OCI-LY3 (cell line): ENCODE results near the gene MORN4.

Source experiments
- EZH2phosphoT487 ChIP-seq: fragments of 200-600 bp; shearing (Covaris generic); IDR thresholded peaks from 2 replicates; pipeline ENCODE4 v1.6.1; 2018; ENCODE audit warnings: antibody characterized with exemption, mixed run types, low read depth
- TF ChIP-seq, protein P1 (sequence below): fragments of 200-600, 300-600 bp; sonication (generic); IDR thresholded peaks from 2 replicates; pipeline ENCODE4 v1.5.1; 2014; ENCODE audit warnings: antibody characterized with exemption, low read length, low read depth

DNA sequence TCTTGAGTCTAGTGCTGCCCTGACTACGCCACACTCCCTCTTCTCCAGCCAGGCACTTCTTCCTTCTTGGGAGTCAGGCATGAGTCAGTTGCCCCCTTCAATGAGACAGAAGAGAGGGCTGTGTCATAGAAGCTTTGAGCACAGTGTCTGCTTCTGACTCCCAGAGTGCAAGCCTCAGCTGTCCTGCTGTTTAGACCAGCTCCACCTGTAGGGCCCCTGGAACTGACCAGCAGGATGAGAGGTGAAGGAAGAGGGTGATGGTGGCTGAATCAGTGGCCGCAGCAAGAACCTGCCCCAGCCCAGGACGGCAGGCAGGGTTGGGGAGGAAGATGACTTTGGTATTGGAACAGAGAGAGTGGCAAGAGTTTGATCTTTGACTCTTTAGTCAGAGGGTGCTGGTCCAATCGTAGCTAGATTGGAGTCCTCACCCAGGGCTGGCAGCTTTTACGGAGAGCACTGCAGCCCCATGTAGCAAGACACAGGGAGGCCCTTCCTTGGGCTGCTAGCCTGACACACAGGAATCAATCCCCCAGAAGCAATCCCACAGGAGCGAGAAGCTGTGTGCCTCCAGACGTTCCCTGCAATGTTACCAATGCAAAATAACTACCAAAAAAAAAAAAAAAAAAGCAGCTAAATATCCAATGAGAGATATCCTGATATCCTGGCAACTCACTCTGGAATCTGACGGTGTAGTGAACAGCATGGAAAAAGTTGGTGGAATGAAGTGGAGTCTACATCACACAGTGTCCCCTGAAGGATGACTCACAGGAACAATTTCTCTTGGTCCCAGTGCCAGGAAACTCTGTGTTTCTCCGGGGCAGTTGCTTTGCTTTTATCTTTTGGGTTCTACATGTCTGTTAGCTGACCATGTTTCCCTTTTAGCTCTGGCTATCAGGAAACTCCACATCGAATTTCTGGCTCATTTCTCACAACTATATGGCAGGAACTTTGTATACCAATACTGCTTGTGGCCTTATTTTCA, 36.9 kb downstream of the MORN4 start:
- TF ChIP-seq, protein P1, sequence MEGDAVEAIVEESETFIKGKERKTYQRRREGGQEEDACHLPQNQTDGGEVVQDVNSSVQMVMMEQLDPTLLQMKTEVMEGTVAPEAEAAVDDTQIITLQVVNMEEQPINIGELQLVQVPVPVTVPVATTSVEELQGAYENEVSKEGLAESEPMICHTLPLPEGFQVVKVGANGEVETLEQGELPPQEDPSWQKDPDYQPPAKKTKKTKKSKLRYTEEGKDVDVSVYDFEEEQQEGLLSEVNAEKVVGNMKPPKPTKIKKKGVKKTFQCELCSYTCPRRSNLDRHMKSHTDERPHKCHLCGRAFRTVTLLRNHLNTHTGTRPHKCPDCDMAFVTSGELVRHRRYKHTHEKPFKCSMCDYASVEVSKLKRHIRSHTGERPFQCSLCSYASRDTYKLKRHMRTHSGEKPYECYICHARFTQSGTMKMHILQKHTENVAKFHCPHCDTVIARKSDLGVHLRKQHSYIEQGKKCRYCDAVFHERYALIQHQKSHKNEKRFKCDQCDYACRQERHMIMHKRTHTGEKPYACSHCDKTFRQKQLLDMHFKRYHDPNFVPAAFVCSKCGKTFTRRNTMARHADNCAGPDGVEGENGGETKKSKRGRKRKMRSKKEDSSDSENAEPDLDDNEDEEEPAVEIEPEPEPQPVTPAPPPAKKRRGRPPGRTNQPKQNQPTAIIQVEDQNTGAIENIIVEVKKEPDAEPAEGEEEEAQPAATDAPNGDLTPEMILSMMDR, result no peak
- TF ChIP-seq EZH2phosphoT487, result no peak
